HG03521 (cell line): Measurements from ENCODE around the gene ADAMTSL1.
"Not testable (repeated sequence)": the region's sequence is repeated elsewhere in the genome, so short reads cannot be mapped to it uniquely, and the experiment has no call there.

Experiments
- ATAC-seq: cut with Tn5 transposase; IDR thresholded peaks from one replicate; pipeline ENCODE4 v1.9.1; 2021; ENCODE audit warnings: mild to moderate bottlenecking, moderate library complexity; ENCODE audit not compliant: unreplicated experiment

ADAMTSL1 gene

DNA sequence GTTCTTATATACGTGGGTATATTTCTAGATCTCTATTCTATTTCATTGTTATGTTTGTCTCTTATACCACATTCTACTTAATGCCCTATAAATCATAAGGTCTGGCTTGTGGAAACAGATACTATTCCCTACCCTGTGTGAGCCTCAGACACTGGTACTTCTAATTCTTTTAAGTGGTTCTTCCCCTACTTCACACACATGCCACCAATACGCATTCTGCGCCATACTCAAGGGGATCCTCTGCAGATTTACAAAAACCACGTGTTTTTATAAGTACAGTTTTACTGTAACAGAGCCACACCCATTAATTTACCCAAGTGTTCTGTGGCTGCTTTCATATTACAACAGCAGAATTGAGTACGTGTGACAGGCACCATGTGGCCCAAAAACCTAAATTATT lies 363.4 kb downstream of the ADAMTSL1 start:
- no peak for ATAC-seq

DNA sequence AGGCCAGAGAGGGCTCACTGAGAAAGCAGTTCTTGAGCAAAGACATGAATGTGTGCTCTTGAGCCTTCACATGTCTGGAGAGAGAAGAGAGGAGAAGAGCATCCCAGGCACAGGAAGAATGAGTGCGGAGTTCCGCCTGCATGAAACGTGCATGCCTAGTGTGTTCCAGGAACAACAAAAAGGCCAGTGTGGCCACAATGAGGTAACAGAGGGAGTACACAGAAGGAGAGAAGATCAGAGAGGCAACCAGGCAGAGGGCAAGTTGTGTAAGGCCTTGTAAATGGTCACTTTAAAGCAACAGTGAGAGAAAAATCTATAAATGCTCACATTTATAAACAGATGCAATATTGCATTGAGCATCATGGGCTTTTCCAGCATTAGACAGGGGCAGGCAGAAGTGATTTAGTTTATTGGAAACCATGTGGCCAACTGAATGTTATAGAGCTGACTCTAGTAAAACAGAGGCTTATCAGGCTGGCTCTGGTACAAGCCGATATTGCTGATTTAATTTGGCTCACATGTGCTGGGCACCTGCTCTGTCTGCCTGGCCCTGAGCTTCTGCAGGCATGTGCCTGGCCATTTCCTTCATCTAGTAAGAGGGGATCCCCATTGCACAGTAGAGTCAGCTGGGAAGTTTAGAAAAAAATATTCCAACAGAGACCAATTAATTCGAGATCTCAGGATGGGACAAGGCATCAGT lies 373.8 kb downstream of the ADAMTSL1 start:
- no peak for ATAC-seq

- ATAC-seq = no peak
Measured at GRCh38 chr9:18848657-18849056, 374.7 kb downstream of the ADAMTSL1 start.

DNA sequence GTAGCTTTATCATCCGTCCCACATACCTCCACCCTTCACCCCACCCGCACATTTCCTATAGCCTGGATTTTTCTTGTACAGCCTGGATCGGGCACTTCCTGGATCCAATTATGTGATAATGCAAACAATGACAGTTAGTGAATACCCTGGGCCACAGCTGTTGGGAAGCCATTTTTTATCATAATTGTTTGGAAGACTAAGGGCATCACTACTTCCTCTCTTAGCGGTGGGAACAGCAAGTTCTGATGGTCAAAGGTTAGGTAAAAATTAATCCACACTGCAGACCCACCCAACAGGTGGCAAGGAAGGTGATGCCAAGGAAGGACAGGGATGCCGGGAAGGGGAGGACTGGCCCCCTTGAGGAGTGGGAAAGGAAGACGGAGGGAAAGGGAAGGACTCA lies 375.3 kb downstream of the ADAMTSL1 start:
- ATAC-seq = no peak

DNA sequence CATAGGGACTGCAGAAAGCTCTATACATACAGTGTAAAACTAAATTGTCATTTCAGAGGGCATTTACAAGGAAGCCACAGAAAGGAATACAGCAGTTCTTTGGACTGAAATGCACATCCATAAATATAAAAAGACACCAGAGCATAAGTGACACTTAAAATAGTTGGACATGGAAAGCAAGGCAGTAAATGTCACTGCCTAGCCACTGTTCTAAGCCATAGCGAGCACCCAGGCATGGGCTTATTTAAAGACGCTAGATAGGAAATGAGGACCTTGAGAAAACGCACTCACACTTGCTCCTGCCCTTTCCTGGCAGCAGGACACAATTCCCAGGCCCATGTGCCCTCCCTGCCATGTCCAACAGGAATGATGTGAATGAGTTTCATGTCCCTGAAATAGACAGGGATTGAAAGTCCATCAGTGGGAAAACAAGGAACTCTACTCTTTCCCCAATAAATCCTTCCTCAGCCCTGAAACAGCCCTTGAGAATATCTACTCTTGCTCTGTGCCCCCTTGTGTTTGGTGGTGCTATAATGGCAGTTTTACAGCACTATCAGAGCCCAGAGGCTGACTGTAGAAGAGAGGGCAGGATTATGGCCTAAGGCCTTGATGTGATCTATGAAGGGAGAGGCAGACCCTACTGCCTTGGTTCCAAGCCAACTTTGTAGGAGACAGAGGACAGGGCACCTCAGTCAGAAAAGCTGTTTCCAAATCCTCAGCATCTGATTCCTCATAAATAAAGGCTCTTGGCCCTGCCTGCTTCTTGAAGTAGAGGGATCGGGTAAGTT lies 376.1 kb downstream of the ADAMTSL1 start:
- no peak for ATAC-seq

DNA sequence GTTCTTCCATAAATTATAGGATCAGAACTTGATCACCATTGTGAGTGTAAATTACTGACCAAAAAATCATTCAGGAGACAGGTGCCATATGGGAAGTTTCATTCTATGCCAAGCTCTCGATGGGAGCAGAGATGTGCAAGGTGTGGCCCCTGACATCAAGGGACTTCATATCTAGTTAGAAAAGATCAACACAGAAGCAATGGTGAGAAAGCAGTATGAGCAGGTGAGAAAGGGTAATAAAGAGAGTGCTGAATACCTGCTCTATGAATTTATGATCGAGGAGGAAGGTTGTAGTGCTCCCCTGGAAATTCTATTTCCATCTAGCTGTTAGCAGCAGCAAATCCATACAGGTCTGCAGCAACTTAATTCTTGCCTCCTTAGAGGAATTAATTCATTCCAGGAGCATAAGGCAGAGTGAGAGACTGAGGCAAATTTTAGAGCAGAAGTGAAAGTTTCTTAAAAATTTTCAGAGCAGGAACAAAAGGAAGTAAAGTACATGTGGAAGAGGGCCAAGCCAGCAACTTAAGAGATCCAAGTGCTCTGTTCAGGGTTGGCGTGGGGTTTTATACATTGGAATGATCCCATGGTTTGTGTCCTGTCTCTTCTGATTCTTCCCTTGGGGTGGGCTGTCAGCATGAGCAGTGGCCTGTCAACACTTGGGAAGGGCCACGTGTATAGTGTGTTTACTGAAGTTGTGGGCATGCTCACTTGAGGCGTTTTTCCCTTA lies 377.3 kb downstream of the ADAMTSL1 start:
- no peak for ATAC-seq

GRCh38 chr9:18855656-18856055 lies 381.7 kb downstream of the ADAMTSL1 start:
- no peak for ATAC-seq

GRCh38 chr9:18857334-18857733 lies 383.4 kb downstream of the ADAMTSL1 start:
- no peak for ATAC-seq

DNA sequence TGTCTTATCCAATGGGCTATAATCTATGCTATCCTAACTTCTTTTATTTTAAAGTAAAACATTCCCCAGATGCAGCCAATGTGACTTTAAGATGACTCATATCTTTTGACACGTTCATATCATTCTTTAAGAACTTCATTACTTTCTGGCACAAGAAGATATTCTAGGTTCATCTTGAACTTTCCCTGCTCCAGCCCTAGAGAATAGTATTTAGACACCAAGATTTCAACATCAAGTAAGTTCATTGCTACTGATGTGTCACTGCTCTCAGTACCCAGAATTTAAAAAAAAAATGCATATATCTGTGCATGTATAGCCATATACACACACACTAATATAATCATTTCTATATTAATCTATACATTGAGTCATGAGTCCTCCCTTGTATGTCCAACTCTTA lies 383.8 kb downstream of the ADAMTSL1 start:
- ATAC-seq = no peak

DNA sequence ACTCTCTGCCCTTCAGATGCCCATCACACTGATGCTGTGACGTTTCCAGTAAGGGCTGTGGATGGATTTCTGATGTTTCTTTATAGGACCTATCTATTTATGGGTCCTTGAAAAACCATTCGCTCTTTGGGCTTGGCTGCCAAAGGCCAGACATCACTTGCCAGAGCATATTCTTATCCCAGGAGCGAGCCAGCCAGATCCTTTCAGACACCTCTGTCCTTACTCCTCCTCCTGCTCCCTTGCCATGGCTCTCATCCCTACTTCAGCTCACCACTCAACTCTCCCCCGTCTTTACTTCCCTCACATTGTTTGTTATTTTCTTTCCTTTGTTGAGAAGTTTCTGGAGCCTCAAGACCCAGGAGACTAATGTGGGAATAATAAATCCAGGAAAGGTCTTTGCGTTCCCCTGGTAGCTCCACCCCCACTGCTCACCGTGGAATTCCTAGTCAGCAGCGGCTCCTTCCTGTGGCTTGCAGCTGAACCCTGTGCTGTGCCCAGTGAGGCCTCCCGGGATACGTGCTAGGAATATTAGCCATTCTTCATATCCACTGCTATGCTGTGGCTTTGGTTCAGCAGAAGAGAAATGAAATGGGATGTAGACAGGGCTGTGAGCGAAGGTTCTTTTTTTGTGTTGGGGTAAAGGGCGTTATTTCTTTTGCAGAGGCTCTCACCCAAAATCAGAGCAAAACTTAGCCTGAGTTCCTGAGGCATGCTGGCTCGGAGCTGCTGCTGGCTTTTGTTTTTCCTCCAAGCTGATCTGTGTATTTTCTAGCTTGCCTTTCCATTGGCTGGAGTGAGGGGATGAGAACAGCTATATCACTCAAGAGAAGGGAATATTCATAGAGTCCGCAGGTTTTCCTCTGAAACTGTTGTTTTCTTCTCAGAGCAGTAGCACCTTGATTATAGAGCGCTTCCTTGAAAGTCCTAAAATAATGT lies 387.9 kb downstream of the ADAMTSL1 start:
- ATAC-seq = no peak

- ATAC-seq = no peak
Measured at GRCh38 chr9:18863791-18864190, 389.8 kb downstream of the ADAMTSL1 start.

GRCh38 chr9:18864516-18864915 lies 390.6 kb downstream of the ADAMTSL1 start:
- ATAC-seq = no peak

DNA sequence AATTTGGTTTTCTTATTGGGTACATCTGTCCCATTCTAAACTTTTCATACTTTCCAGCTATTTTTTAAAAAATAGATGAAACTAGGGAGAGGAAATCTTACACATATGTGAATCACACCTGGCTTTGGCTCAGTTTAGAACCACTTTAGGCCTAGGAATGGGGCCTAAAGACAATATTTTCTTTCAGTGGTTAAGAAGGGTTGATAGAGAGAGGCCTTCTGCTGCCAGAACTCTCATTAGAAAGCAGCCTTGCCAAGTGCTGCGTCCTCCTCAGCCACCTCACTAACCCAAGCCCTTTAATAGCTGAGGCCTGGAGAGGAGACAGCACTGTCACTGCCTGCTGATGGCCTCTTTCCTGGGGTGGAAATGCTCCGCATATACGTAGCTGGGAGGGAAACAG lies 391.6 kb downstream of the ADAMTSL1 start:
- ATAC-seq = no peak

DNA sequence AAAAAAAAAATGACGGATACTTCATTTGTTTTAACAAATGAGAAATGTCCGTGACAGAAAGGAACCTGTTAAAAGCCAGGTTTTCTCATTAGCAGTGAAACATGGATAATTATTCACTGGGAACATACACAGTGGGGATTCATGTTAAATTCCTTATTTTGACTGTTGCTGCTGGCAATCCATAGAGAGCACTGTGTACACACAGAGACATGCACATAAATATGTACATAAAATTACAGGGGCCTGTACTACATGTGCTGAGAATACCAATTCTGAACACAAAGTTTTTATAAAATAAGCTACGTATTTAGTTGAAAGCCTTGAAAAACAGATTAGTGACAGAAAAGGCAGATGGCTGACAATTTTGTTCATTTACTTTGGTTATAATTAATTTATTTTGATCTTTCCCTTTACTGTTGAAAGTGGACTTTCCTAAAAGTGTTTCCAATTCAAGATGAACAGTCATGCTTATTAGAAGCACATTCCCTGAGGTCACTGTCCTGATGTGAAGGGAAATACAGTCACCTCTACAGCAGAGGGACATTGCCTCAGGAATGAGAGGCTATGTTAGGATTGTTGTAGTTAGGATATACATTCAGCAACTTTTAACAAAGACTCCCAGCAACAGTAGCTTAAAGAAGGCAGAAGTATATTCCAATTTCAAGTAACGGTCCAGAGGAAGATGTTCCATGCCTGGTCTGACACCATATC lies 392.3 kb downstream of the ADAMTSL1 start:
- ATAC-seq = no peak

GRCh38 chr9:18869725-18870124 lies 395.8 kb downstream of the ADAMTSL1 start:
- no peak for ATAC-seq

DNA sequence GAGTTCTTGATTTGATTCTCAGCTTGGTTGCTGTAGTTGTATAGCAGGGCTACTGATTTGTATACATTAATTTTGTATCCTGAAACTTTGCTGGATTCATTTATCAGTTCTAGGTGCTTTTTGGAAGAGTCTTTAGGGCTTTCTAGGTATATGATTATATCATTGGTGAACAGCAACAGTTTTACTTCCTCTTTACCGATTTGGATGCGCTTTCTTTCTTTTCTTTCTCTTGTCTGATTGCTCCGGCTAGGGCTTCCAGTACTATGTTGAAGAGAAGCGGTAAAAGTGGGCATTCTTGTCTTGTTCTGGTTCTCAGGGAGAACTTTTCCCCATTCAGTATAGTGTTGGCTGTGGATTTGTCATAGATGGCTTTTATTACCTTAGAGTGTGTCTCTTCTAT lies 400.1 kb downstream of the ADAMTSL1 start:
- no peak for ATAC-seq

- not testable (repeated sequence) for ATAC-seq
Measured at GRCh38 chr9:18874990-18875389, 401.0 kb downstream of the ADAMTSL1 start.

- no peak for ATAC-seq
Measured at GRCh38 chr9:18877984-18878383, 404.0 kb downstream of the ADAMTSL1 start.

DNA sequence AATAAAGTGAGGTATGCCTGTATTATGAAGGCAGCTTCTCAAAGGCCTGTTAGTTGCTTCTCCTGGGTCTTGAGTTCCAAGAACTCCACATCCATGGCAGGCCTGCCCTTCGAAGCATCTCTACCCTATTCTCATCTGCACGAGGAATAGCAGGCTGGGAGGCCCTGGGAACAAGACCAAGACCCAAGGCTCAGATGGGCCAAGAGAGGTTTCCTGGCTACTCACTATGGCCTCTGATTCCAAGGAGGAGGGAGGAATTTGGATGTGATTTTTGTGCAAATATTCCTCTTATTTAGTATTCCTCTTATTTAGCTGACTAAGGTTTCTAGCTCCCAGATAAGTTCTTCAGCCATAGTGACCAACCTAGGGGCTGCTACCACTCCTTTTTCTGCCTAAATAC lies 407.8 kb downstream of the ADAMTSL1 start:
- no peak for ATAC-seq

GRCh38 chr9:18887546-18887945 lies 413.6 kb downstream of the ADAMTSL1 start:
- no peak for ATAC-seq
